Chondrocyte (in vitro differentiated cells): ENCODE measurements around the gene IP6K1. TPM values are rescaled to one million over a fixed set of nuclear protein-coding genes. Genes with fewer than 3 reads are reported as not detected.
A peak's percentile ranks its signal among the peaks of the same experiment; 100 is the strongest.

Source experiments
- DNase-seq: peaks from one replicate; pipeline ENCODE4 v3.0.0; 2021; ENCODE audit warnings: mixed read lengths, low spot score
- H3K27ac Mint-ChIP-seq: one replicate; pipeline ENCODE4 v1.8.0; 2021; ENCODE audit warnings: mild to moderate bottlenecking, moderate library complexity, mixed read lengths; ENCODE audit not compliant: unreplicated experiment
- H3K27me3 Mint-ChIP-seq: 2 replicates; pipeline ENCODE4 v1.8.0; 2021; ENCODE audit warnings: low read depth, mixed read lengths
- H3K36me3 Mint-ChIP-seq: 2 replicates; pipeline ENCODE4 v1.8.0; 2021; ENCODE audit warnings: low read depth, mixed read lengths
- H3K4me1 Mint-ChIP-seq: 2 replicates; pipeline ENCODE4 v1.8.0; 2021; ENCODE audit warnings: low read depth, mild to moderate bottlenecking, mixed read lengths
- H3K4me3 Mint-ChIP-seq: one replicate; pipeline ENCODE4 v1.8.0; 2021; ENCODE audit warnings: mild to moderate bottlenecking, moderate library complexity, mixed read lengths; ENCODE audit not compliant: unreplicated experiment
- H3K9me3 Mint-ChIP-seq: 2 replicates; pipeline ENCODE4 v1.8.0; 2021; ENCODE audit warnings: low read depth, mixed read lengths
- CTCF ChIP-seq: fragments of 200-600 bp; sonication (generic); IDR thresholded peaks from 2 replicates; pipeline ENCODE4 v1.5.0; 2021; ENCODE audit warnings: antibody characterized with exemption, mild to moderate bottlenecking, moderate library complexity
- total RNA-seq: library from RNA; stranded (reverse); gene quantifications from 3 replicates; pipeline ENCODE4 v1.2.1, GENCODE V29; 2021

IP6K1 gene
- total RNA-seq, 1 donor from 2014 or later = 40.1 TPM

- no peak for DNase-seq
- H3K27ac Mint-ChIP-seq = no peak overlapping the region
- peaks cover 7% of the 10 kb centered on the region for H3K4me1 Mint-ChIP-seq
- H3K9me3 Mint-ChIP-seq = no peaks in the 10 kb centered on the region
- H3K4me3 Mint-ChIP-seq = no peak overlapping the region
- peaks cover 11% of the 10 kb centered on the region for H3K36me3 Mint-ChIP-seq
- peak; percentile 87 for TF ChIP-seq CTCF
- H3K27me3 Mint-ChIP-seq = no peaks in the 10 kb centered on the region
Observed at GRCh38 chr3:49703443-49703927, 82.9 kb downstream of the IP6K1 start.

GRCh38 chr3:49702672-49703071 is 83.7 kb downstream of the IP6K1 start:
- H3K27me3 Mint-ChIP-seq = no peaks in the 10 kb centered on the region
- H3K36me3 Mint-ChIP-seq = peaks cover 9% of the 10 kb centered on the region
- H3K9me3 Mint-ChIP-seq = no peaks in the 10 kb centered on the region
- DNase-seq = no peak
- no peak overlapping the region for H3K27ac Mint-ChIP-seq
- H3K4me1 Mint-ChIP-seq = peaks cover 7% of the 10 kb centered on the region
- no peak overlapping the region for H3K4me3 Mint-ChIP-seq
- TF ChIP-seq CTCF = no peak

- TF ChIP-seq CTCF = peak; percentile 73
- no peak for DNase-seq
- Mint-ChIP-seq H3K9me3 (no peaks in the 10 kb centered on the region), H3K27ac (no peak overlapping the region), H3K27me3 (no peaks in the 10 kb centered on the region), H3K4me1 (peaks cover 7% of the 10 kb centered on the region), H3K36me3 (peaks cover 6% of the 10 kb centered on the region), H3K4me3 (no peak overlapping the region)
Observed at GRCh38 chr3:49701388-49702077, 84.8 kb downstream of the IP6K1 start.

- H3K27ac Mint-ChIP-seq = no peak overlapping the region
- peaks cover 4% of the 10 kb centered on the region for H3K36me3 Mint-ChIP-seq
- no peak for DNase-seq
- H3K4me3 Mint-ChIP-seq = no peak overlapping the region
- peaks cover 7% of the 10 kb centered on the region for H3K4me1 Mint-ChIP-seq
- H3K9me3 Mint-ChIP-seq = no peaks in the 10 kb centered on the region
- no peaks in the 10 kb centered on the region for H3K27me3 Mint-ChIP-seq
- peak; percentile 17 for TF ChIP-seq CTCF
Observed at GRCh38 chr3:49700453-49701128, 85.8 kb downstream of the IP6K1 start.

- no peak overlapping the region for H3K4me3 Mint-ChIP-seq
- no peak for TF ChIP-seq CTCF
- H3K9me3 Mint-ChIP-seq = no peaks in the 10 kb centered on the region
- DNase-seq = no peak
- H3K4me1 Mint-ChIP-seq = peaks cover 7% of the 10 kb centered on the region
- H3K27me3 Mint-ChIP-seq = no peaks in the 10 kb centered on the region
- H3K36me3 Mint-ChIP-seq = peaks cover 4% of the 10 kb centered on the region
- H3K27ac Mint-ChIP-seq = no peak overlapping the region
Observed at GRCh38 chr3:49700014-49700413, 86.3 kb downstream of the IP6K1 start.
